Astrocyte (in vitro differentiated cells and primary cell): Measurements from ENCODE around the gene FCMR.

Experiments
- CTCF ChIP-seq: IDR thresholded peaks from 2 replicates; pipeline ENCODE4 v1.5.1; 2011; ENCODE audit warnings: low read depth, mild to moderate bottlenecking, inconsistent platforms, low read length, moderate library complexity; ENCODE audit not compliant: insufficient read depth
- EZH2 ChIP-seq: IDR thresholded peaks from 2 replicates; pipeline ENCODE4 v1.6.1; 2012; ENCODE audit warnings: mild to moderate bottlenecking, low read length, inconsistent platforms; ENCODE audit not compliant: insufficient read depth

- TF ChIP-seq CTCF (no peak), EZH2 (no peak)
Measured at GRCh38 chr1:206953126-206953525, 31.4 kb upstream of the FCMR start.
